Raji (cell line): ENCODE results near the gene PPBP.

ENCODE experiments used
- POLR2A ChIP-seq: IDR thresholded peaks from 2 replicates; pipeline ENCODE4 v1.6.1; 2011; ENCODE audit warnings: low read depth, low read length, control low read depth; ENCODE audit not compliant: insufficient read depth

PPBP gene

GRCh38 chr4:73976716-73977115 lies 11.3 kb downstream of the PPBP start:
- no peak for TF ChIP-seq POLR2A

GRCh38 chr4:73976217-73976616 lies 11.8 kb downstream of the PPBP start:
- TF ChIP-seq POLR2A: no peak

GRCh38 chr4:73974352-73974751 lies 13.6 kb downstream of the PPBP start:
- no peak for TF ChIP-seq POLR2A

GRCh38 chr4:73970945-73971344 lies 17.0 kb downstream of the PPBP start:
- no peak for TF ChIP-seq POLR2A

GRCh38 chr4:73970011-73970410 lies 18.0 kb downstream of the PPBP start:
- TF ChIP-seq POLR2A: no peak

GRCh38 chr4:73967866-73968265 lies 20.1 kb downstream of the PPBP start:
- TF ChIP-seq POLR2A: no peak

GRCh38 chr4:73964862-73965611 lies 23.0 kb downstream of the PPBP start:
- no peak for TF ChIP-seq POLR2A

- no peak for TF ChIP-seq POLR2A
These were observed 25.3 kb downstream of the PPBP start for GRCh38 chr4:73962724-73963123.

- no peak for TF ChIP-seq POLR2A
These were observed 35.6 kb downstream of the PPBP start for GRCh38 chr4:73952352-73952751.

- no peak for TF ChIP-seq POLR2A
These were observed 38.8 kb downstream of the PPBP start for GRCh38 chr4:73948990-73949706.

- TF ChIP-seq POLR2A: no peak
These were observed 39.7 kb downstream of the PPBP start for GRCh38 chr4:73948291-73948690.

- no peak for TF ChIP-seq POLR2A
These were observed 40.6 kb downstream of the PPBP start for GRCh38 chr4:73947239-73947985.

GRCh38 chr4:73945674-73946449 lies 42.1 kb downstream of the PPBP start:
- no peak for TF ChIP-seq POLR2A

- no peak for TF ChIP-seq POLR2A
These were observed 42.9 kb downstream of the PPBP start for GRCh38 chr4:73945140-73945539.
